ENCODE results near the gene ITGB5.
"Not testable (repeated sequence)": the region's sequence is repeated elsewhere in the genome, so short reads cannot be mapped to it uniquely, and the experiment has no call there.

Gene ITGB5

DNA sequence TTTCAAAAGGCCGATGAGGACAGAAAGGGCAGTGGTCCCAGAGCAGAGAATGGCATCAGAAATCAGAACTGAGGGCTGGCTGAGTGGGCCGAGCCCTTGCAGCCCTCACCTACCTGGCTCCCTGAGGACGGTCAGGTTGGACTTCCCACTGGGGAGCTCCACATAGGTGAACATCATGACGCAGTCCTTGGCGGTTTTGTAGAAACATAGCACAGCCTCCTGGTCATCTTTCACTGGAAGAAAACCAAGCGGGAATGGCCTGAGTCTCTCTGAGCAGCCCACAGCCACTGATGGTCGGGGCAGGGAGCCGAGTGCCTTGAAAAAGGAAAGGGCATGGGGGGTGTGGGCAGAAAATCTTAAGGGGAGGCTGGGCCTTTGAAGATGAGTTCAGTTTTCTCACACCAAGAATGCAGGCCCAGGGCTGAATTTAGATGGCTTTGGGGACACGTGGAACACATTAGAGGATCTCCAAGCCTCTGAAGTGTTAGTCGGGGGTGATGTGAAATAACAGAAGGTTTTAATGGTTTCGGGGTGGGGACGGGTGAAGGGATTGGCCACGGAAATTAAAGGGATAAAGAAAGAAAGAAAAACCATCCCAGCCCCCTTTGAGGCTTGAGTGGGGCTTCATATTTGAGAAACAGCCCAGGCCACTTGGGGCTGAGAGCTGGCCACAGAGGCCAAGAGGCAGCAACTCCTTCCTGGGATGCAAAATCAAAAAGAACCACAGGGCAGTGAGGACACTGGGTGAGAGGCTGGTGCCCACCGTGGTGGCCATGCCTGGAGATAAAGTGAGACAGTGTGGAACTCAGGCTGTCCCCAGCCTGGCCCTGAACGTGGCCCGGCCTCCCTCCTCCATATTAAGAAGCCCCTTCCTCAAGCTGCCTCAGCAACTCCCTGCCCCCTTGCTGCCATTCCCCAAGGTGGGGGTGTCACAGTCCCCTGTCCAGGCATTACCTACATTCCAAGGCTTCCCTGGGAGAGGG lies 120.8 kb downstream of the ITGB5 start:
- DNase-seq: no peak

- DNase-seq: no peak
Observed at GRCh38 chr3:124765197-124765840, 121.8 kb downstream of the ITGB5 start.

- DNase-seq: no peak
Observed at GRCh38 chr3:124764746-124765145, 122.4 kb downstream of the ITGB5 start.

- DNase-seq: no peak
Observed at GRCh38 chr3:124763644-124764358, 123.4 kb downstream of the ITGB5 start.

- DNase-seq: no peak
Observed at GRCh38 chr3:124763206-124763605, 124.0 kb downstream of the ITGB5 start.

- DNase-seq: no peak
Observed at GRCh38 chr3:124762661-124763011, 124.5 kb downstream of the ITGB5 start.

- no peak for DNase-seq
Observed at GRCh38 chr3:124761935-124762660, 125.1 kb downstream of the ITGB5 start.

- DNase-seq: peak; percentile 65
Observed at GRCh38 chr3:124761250-124761796, 125.8 kb downstream of the ITGB5 start.

DNA sequence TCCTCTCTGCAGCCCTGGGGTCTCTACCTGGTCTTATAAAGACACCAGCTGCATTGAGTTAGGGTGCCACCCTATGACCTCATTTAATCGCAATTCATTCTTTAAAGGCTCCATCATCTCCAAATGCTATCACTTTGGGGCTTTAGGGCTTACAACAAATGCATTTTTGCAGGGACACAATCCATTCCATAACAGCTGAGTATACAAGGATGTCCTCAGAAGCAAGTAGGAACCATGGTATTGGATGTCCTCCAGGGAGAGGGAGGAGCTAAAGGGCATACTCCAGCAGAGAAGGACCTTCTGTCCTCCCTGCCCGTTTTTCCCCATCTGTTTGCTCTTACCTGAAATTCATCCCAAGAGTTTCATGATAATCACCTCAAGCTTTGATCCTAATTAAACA lies 126.6 kb downstream of the ITGB5 start:
- DNase-seq: peak; percentile 10

GRCh38 chr3:124759666-124760401 lies 127.3 kb downstream of the ITGB5 start:
- DNase-seq: no peak

DNA sequence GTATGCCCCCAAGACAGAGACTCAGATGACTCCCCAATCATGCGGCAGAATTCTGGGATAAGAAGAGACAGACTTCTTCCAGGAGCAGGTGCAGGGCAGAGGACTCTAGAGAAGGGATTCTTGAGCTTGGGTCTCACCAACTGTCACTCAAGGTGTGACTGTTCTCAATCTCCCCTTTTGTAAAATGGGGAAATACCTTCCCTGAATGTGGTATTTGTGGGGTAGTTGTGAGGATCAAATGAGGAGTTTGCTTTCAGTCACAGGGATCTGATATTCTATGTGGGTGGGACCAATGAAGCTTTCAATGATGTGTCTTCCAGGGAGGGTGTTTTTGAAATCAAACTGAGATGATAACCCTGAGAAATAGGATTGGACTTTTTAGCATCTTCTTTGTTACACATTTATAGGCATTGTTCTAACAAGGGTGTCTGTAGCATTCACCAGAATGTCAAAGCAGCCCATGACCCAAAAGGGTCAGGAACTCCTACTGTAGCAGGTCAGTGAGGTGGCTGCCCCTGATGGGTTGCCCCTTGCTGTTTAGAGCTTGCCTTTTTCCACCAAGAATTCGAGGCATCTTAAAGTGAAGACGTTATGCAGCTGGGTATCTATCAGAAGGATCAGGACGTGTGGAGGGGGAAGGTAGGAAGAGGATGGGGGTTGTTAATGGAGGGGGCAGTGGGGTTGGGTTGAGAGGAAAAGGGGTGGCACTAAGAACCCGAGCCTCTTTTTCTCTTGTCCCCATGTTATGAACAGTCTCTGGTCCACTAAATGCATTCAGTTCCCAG lies 128.1 kb downstream of the ITGB5 start:
- no peak for DNase-seq

DNA sequence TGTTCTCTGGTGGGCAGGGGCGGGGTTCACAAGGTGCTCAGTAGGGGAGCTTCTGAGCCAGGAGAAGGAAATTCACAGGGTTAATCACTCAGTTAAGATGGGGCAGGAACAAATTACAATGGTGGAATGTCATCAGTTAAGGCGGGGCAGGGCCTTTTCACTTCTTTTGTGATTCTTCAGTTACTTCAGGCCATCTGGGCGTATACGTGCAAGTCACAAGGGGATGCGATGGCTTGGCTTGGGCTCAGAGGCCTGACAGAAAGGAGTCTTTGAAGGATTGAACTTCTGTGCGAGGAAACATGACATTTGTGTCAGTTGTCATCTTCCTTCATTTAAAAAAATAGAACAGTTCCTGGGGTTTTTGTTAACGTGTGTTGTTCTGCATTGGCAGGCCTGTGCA lies 129.2 kb downstream of the ITGB5 start:
- DNase-seq: not testable (repeated sequence)

- no peak for DNase-seq
Observed at GRCh38 chr3:124752051-124752450, 135.1 kb downstream of the ITGB5 start.

- no peak for DNase-seq
Observed at GRCh38 chr3:124751501-124751900, 135.7 kb downstream of the ITGB5 start.

DNA sequence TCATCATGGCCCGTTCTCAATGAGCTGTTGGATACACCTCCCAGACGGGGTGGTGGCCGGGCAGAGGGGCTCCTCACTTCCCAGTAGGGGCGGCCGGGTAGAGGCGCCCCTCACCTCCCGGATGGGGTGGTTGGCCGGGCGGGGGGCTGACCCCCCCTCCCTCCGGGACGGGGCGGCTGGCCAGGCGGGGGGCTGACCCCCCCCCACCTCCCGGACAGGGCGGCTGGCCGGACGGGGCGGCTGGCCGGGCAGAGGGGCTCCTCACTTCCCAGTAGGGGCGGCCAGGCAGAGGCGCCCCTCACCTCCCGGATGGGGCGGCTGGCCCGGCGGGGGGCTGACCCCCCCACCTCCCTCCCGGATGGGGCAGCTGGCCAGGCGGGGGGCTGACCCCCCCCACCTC lies 137.3 kb downstream of the ITGB5 start:
- not testable (repeated sequence) for DNase-seq

- DNase-seq: no peak
Observed at GRCh38 chr3:124748560-124749198, 138.5 kb downstream of the ITGB5 start.

GRCh38 chr3:124747111-124747981 lies 139.8 kb downstream of the ITGB5 start:
- no peak for DNase-seq

DNA sequence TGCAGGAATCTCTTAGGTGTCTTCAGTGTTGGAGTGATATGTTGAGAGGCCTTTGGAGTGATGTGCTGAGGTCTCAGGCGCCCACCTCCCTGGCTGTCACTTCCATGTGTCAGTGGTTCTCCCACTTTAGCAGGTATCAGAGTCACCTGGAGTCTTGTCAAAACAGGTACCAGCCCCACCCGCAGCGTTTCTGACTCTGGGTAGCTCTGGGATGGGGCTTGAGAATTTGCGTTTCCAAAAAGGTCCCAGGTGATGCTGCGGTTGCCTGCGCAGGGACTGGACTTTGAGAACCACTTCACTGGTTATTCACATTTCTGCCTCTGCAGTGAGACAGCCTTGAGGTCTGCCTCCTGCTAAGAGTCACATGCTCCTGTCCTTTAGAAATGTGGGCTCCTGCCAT lies 141.4 kb downstream of the ITGB5 start:
- DNase-seq: no peak

DNA sequence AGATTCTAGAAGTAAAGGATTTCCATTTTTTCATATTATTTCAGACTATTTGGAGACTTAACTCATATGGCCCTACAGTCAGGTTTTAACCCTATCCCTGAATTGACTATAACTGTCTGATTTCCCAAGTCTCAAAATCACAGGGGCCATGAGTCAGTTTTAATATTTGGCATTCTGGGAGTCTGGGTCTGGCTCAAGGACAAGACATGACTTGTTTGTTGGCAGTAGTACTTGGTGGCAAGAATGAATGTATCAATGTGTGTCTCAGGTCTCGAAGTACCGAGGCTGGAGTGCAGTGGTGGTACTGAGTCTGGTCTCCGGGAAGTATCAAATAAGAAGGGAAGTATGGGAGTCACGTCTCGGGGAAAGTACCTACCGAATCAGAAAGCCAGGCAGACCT lies 146.1 kb downstream of the ITGB5 start:
- DNase-seq: no peak

All from NCI-H510A treated with DMSO at 0.1 percent for 48 hours (cell line).